Measurements from ENCODE around the gene ADGRL4. TPM values are rescaled to one million over a fixed set of nuclear protein-coding genes. Genes with fewer than 3 reads are reported as not detected.
"Not testable (repeated sequence)": the region's sequence is repeated elsewhere in the genome, so short reads cannot be mapped to it uniquely, and the experiment has no call there.

Gene ADGRL4
- not detected for polyA plus RNA-seq (2012; ENCODE audit: insufficient read depth, insufficient read length)

DNA sequence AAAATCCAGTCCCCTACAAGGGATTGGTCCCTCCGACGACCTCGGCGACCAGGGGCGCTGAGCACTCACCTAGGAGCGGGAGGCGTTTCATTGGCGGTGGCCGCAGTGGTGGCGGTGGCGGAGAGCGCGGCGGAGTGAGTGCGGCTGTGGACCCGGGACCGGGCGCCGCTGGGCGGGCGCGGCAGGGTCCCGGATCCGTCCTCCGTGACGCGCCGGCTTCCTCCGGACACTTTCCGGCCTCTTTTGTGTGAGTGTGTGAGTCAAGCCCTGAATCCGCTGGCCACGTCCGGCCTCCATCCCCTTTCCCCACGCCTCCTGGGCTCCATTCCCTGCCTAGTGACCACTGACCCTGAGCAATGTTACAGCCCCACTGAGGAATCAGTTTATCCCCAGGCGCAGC is at the start of gene ADGRL4:
Gene ADGRL4 (minus strand): TSS at position 167 of the 400 bp plus-strand sequence. CDS start 76 bp downstream, at position 91.
- no peak within 1 kb of the TSS for H3K4me3 ChIP-seq (ENCODE audit: low read length)
- DNase-seq (ENCODE audit: low read depth, low spot score): no peak

DNA sequence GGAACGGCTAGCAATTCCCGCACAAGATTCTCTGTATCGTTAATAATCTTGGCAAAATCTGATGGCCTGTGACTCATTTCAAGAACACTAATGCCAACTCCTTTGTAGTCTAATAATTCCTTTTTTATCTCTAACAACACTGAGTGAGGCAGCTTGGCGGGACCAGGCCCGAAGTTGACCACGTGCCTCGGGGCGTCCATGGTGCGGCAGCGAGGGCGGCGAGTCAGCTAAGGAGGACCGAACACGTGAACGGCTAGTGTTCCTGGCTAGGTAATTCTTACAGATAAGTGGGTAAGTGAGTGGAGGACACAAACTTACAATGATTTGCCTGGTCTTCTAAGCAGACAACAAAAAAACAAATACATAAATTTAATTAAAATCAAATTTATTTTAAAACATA is 49.3 kb upstream of the ADGRL4 start:
- no peak for DNase-seq (ENCODE audit: low read depth, low spot score)
- no peak overlapping the region for H3K4me3 ChIP-seq (ENCODE audit: low read length)

DNA sequence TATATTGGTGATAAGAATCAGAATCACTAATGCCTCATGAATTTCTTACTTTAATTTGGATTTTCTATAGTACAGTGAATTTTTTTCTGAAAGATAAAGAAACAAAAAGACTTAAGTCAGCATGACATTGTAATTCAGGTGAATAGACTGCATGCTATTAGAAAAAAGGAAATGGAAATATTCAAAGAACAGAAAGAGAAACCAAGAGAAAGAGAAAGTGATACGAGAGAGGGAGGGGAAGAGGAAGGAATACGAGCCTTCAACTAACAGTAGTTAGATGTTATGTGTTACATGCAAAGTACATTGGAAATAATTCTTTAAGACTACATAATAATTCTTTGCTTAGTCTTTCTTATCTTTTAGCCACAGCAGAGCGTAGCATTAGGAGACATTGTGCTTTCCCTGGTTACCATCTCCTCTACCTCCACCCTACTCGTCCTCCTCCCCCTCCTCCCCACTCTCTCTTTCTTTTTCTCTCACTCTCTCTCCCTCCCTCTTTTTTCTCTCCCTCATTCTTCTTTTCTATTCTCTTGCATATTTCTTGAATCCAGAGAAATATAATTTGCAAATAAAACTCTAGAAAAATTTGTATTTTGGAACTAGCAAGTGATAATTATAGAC is 46.4 kb upstream of the ADGRL4 start:
- H3K4me3 ChIP-seq (ENCODE audit: low read length): no peak overlapping the region
- DNase-seq (ENCODE audit: low read depth, low spot score): no peak

DNA sequence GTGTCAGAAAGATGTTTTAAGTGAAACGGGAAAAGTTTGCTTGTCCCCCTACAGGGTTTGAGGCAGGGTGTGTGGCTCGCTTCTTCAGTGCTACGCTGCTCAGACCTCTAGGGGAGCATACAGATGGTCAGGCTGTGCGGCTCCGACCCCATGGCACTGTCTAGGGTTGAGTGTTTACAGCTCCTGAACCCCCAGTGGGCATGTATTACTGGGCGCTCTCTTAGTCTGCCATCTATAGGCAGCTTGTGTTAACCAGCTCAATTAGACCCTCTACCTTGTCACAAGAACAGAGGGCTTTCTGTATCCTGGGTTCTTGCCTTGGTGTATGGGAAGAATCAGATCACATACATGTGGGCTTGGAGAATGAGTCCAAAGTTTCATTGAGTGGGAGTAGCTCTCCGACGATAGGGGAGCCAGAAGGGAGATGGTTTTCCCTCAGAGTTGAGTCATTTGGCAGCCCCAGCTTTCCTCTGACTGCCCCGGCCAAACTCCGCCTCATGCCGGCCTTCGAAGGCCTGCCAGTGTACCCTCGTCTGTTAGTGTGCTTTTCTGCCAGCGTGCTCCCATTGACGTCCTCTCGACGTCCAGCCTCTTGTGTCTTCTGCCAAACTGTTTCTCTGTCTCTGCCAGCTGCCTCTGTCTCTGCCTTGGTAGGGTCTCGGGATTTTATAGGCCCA is 38.6 kb upstream of the ADGRL4 start:
- no peak for DNase-seq (ENCODE audit: low read depth, low spot score)

DNA sequence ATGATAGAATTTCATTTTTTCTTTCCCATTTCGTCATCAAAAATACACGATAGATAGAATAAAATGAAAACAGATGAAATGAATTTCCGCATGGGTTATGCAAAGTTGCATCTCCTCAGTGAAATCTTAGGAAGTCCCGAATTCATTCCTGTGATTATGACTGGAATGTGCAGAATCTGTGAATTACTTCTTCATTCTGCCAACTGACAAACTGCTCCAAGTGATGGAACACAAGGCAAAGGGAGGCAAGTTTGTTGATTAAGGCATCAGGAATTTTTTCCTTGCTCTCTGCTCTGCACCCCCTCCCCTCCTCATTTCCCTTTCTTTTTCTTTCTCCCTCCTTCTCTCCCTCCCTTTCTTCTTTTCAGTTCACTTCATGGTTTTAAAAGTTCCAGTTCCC is 37.0 kb upstream of the ADGRL4 start:
- no peak overlapping the region for H3K4me3 ChIP-seq (ENCODE audit: low read length)
- DNase-seq (ENCODE audit: low read depth, low spot score): no peak

More for the DNA sequence above, 38.6 kb upstream of the ADGRL4 start:
- H3K4me3 ChIP-seq (ENCODE audit: low read length): no peak overlapping the region

DNA sequence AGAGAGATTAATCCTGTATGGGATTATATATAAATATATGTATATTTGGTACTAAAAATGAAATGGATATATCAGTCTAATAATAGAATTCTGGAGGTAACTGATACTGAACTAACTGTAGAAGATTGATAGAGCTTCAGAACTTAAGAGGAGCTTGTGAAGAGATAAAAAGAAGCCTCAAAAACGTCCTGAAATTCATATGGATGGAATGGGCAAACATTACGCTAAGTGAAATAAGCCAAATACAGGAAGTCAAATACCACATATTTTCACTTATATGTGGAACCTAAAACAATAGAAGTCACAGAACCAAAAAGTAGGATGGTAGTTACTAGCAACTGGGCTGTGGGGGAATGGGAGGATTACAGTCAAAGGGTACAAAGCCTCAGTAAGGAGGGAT is 36.0 kb upstream of the ADGRL4 start:
- no peak for DNase-seq (ENCODE audit: low read depth, low spot score)
- no peak overlapping the region for H3K4me3 ChIP-seq (ENCODE audit: low read length)

DNA sequence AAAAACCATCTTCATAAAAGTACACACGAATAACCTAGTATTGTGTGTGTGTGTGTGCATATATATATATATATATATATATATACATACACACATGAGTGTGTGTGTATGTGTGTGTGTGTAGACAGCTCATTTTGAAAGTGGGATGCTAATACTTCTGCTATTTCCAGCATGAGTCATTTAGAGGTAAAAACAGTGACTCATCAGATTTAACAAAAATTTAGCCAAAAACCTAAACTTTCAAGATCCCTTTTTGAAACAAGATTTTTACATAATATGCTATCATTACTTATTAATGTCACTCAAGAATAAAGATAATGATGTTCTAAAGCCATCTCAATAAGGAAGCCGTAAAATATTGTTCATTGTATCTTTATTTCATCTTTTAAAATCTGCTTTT is 35.6 kb upstream of the ADGRL4 start:
- no peak for DNase-seq (ENCODE audit: low read depth, low spot score)
- no peak overlapping the region for H3K4me3 ChIP-seq (ENCODE audit: low read length)

DNA sequence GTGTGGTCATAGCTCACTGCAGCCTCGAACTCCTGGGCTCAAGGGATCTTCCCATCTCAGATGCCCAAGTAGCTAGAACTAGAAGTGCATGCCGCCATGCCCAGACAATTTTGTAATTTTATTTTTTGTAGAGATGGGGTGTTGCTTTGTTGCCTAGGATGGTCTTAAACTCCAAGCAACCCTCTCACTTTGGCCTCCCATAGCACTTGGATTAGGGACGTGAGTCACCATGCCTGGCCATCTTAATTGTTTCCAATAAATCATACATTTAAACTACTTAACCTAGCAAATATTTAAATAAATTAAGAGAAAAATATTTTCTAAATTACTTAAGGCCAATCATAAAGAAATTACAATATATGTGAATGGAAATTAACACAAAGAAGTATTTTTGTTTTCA is 35.1 kb upstream of the ADGRL4 start:
- no peak overlapping the region for H3K4me3 ChIP-seq (ENCODE audit: low read length)

DNA sequence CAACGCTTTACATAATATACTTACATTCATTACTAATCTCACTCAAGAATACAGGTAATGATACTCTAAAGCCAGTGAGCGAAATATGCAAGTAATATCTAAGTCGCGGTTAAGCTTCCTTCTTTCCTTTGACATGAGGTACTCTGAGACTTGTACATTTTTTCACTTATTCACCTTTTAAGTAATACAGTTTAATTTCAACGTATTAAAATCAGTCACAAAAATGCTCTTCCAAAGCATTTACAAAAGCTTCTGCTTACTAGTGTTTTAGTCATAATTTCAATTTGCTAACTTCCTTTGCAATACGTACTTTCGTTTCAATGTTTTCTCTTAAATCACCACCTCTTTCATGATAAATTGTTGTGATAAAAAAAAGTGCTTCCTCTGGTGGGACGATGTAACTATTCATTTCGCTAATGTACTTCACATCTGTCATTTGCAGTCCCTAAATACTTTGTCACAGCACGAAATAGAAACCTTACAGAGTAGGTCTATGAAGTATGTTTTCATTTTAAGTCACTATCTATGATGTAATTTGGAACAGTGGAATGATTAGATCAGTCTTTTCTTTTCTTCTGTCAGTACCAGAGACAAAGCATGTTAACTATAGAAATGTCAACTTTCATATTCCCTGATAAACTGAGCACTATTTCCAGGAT is 34.0 kb upstream of the ADGRL4 start:
- no peak overlapping the region for H3K4me3 ChIP-seq (ENCODE audit: low read length)
- DNase-seq (ENCODE audit: low read depth, low spot score): no peak

More for the DNA sequence above, 35.1 kb upstream of the ADGRL4 start:
- no peak for DNase-seq (ENCODE audit: low read depth, low spot score)

DNA sequence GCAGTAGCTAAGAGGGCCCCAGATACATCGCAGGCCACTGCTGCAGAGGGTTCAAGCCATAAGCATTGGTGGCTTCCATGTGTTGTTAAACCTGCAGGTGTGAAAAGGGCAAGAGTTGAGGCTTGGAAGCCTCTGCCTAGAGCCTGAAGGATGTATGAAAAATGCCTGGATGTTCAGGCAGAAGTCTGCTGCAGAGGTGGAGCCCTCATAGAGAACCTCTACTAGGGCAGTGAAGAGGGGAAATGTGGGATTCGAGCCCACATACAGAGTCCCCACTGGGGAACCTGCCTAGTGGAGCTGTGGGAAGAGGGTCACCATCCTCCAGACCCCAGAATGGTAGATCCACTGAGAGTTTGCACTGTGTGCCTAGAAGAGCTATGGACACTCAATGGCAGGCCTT is 30.6 kb upstream of the ADGRL4 start:
- no peak overlapping the region for H3K4me3 ChIP-seq (ENCODE audit: low read length)
- DNase-seq (ENCODE audit: low read depth, low spot score): no peak

DNA sequence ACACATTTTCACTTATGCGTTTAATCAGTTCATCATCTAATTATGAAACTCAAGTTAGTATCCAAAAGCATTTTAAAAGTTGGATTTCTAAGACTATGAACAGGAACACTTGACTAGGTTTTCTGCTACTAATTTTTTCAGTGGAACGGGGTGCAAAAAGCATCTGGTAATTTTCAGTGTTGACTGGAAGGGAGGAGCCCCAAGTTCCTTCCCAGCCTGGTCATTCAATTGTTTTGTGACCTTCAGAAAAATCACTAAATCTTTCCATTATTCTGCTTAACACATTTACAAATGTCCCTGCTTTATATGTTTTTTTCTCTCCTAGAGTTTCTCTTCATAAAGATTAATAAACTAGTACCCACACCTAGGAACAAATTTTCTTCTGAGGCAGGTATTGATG is 6.0 kb upstream of the ADGRL4 start:
- H3K4me3 ChIP-seq (ENCODE audit: low read length): no peak overlapping the region
- no peak for DNase-seq (ENCODE audit: low read depth, low spot score)

DNA sequence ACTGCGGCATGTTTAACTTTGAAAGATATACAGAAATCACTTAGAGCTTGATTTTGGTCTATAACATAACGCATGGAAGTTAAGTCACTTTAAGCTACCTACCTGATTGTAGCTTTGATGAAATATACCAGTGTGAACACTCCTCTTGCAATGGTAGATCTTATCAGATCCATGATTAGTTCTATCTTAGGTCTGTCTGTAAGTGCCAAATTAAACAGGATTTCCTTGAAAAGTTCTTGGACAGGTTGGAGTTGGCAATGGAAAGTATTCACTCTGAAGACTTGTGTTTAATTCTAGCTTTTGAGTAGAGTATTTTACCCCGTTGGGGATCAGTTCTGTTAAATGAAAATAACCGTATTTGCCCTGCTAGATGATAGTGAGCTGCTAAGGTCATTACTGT is 4.1 kb upstream of the ADGRL4 start:
- DNase-seq (ENCODE audit: low read depth, low spot score): no peak
- H3K4me3 ChIP-seq (ENCODE audit: low read length): no peak overlapping the region

DNA sequence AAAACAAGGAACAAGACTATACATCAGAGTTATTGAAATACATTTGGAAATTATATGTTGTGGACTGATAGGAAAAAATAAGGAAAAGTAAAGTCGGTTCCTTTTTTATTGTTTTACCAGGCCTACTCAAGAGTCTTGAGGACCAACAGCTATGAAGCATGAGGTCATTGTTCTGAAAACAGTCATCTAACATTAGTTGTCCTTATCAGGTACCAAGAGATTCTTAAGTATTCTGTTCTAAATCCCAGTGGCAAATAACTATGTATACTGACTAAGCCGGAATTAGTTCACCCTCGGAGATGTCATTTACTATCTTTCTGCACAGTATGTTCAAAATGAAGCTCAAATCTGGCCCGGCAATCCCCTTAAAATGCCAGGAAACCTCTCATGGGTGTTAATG is 585 bp downstream of the ADGRL4 start:
- no peak overlapping the region for H3K4me3 ChIP-seq (ENCODE audit: low read length)
- DNase-seq (ENCODE audit: low read depth, low spot score): no peak

DNA sequence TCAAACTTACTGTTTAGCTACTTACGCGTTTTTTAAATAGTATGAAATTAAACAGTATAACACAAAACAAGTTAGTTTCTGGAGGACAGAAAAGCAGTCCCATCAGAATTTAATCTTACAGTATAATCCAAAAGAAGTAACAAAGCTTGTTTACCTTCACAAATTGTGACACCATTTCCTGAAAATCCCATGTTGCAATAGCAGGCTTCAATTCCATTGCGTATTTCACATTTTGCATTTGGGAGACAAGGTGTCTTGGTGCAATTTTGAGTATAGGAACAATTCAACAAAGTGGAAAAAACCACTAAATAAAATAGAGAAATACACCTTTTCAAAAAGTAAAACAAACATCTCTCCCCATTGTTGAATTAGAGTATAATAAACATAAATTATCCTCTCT is 1.6 kb downstream of the ADGRL4 start:
- no peak for DNase-seq (ENCODE audit: low read depth, low spot score)
- no peak overlapping the region for H3K4me3 ChIP-seq (ENCODE audit: low read length)

DNA sequence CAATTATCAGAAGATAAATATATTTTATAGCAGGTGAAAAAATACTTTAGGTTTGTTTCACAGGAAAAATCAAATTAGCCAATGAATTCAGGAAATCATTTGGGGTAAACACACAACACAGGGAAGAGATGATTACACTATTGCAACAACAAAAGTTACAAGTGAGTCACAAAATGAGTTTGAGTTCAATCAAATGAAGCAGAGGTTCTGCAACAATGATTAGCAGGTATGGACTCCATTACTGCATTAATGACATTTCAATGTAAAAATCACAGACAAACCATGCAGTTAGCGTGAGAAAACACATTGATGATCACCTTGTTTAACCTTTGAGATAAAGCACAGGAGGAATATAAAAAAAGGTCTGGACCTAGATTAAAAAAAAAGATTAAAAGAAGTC is 9.7 kb downstream of the ADGRL4 start:
- no peak for DNase-seq (ENCODE audit: low read depth, low spot score)
- no peak overlapping the region for H3K4me3 ChIP-seq (ENCODE audit: low read length)

DNA sequence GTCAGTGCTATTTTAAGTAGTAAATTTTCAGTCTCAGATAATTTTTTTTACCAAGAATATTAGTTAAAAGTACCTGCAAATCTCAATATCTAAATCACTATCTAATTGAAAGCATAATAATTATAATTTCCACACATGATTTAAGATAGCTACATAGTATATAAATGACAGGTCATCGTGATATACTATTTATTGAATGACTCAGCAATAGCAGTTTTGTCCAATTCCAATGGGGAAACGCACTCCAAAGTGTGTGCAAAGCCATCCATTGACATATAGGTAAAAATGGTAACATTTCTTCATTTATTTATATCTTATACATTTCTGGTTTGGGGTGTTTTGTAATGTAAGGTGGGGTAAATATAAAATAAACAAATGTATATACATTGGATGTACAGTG is 19.5 kb downstream of the ADGRL4 start:
- no peak for DNase-seq (ENCODE audit: low read depth, low spot score)
- no peak overlapping the region for H3K4me3 ChIP-seq (ENCODE audit: low read length)

DNA sequence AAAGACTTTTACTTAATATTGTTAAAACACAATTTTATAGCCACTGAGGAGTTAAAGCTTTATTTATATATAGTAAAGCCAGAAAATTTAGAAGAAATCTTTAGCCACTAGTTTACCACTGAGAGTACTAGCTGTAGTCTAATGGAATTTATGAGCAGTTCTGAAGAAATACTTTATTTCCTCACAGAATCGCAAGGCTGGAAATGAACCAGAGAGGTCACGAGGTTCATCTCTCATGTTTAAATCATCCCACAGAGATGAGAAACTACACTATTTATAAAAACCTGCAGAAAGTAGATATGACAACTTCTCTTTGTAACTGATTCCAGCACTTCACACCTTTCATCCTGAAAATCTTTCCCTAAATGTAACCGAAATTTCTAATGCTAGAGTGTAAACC is 26.0 kb downstream of the ADGRL4 start:
- DNase-seq (ENCODE audit: low read depth, low spot score): no peak
- H3K4me3 ChIP-seq (ENCODE audit: low read length): no peak overlapping the region

DNA sequence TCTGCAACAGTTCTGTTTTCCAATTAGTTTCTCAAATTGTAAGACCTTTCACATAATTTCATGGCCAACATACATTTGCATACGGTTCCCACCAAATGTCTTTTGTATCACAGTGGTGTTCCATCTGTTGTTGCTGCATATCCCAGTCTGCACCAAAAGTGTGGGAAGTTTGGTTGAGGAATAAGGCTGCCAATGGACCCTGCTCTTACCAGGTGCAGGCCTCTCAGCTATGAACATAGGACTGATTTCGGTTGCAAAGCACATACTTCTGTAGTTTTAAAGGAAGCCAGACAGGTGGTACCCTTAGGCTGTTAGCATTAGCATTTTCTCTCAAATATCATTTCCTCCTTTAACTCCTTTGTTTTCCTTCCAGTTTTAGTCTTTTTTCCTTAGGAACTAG is 33.8 kb downstream of the ADGRL4 start:
- H3K4me3 ChIP-seq (ENCODE audit: low read length): no peak overlapping the region
- DNase-seq (ENCODE audit: low read depth, low spot score): no peak

DNA sequence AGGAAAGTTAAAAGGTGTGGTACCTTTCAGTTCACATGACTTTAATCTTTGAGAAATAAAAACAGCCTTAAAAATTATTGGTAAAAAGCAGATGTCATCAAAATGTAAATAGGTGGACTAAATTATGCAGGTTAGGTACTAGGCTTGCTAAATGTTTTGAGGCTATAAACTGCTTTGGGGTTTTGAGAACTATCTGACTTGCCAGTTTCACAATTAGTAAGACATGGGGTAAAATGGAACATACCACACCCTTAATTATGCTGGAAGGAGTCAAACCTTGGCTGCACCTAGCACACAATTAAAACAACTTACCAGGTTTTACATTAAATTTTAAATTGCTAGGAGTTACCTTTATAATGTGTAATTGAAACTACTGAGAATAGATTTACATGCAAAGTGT is 39.4 kb downstream of the ADGRL4 start:
- DNase-seq (ENCODE audit: low read depth, low spot score); H3K4me3 ChIP-seq (ENCODE audit: low read length): not testable (repeated sequence)

DNA sequence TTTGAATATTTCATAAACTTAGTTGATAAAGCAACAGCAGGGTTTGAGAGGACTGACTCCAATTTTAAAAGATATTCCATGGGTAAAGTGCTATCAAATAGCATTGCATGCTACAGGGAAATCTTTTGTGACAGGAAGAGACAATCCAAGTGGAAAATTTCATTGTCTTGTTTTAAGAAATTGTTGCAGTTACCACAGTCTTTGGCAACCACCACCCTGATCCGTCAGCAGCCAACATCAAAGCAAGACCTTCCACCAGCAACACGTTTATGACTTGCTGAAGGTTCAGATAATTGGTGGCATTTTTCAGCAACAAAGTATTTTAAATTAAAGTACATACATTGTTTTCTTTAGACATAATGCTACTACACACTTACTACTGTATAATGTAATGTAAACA is 47.8 kb downstream of the ADGRL4 start:
- no peak overlapping the region for H3K4me3 ChIP-seq (ENCODE audit: low read length)
- no peak for DNase-seq (ENCODE audit: low read depth, low spot score)

DNA sequence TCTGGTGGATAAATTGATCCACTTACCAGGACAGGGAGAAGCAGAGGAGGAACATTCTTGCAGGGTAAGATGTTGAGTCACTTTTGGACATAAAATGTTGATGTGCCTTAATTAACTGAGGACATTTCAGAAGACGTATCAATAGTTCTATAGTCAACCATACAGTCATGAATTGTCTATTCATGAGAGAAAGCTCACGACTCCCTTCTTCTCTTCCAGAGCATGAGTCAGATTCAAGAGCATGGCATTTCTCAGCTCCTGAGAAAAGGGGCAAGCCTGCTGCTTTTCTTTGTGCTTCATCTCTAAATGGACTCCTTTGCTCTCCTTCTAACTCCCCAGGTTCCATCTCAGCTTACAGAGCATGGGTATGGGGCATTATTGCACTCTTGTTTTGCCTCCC is 55.7 kb downstream of the ADGRL4 start:
- H3K4me3 ChIP-seq (ENCODE audit: low read length): no peak overlapping the region
- DNase-seq (ENCODE audit: low read depth, low spot score): no peak
